ENCODE measurements around the gene CPT1C.

Gene CPT1C

GRCh38 chr19:49755956-49756355 is 65.0 kb downstream of the CPT1C start:
- DNase-seq (ENCODE audit: low spot score) (no peak), FAIRE-seq (no peak)

GRCh38 chr19:49758292-49758691 is 67.4 kb downstream of the CPT1C start:
- FAIRE-seq: no peak
- DNase-seq (ENCODE audit: low spot score): peak; percentile 65

GRCh38 chr19:49761249-49761624 is 70.3 kb downstream of the CPT1C start:
- FAIRE-seq (no peak), DNase-seq (ENCODE audit: low spot score) (no peak)

GRCh38 chr19:49761625-49762311 is 70.9 kb downstream of the CPT1C start:
- DNase-seq (ENCODE audit: low spot score): no peak
- no peak for FAIRE-seq

- DNase-seq (ENCODE audit: low spot score) (no peak), FAIRE-seq (no peak)
These were observed 72.3 kb downstream of the CPT1C start, which contains the start of gene TSKS for GRCh38 chr19:49763230-49763629. Gene TSKS, minus strand, starts transcription at chr19:49763306. Its CDS starts 59 bp downstream, at chr19:49763247.
